ENCODE measurements around the gene CSNK1A1L. TPM values are rescaled to one million over a fixed set of nuclear protein-coding genes. Genes with fewer than 3 reads are reported as not detected.

Gene CSNK1A1L
- polyA plus RNA-seq, 1 experiment, result not detected

GRCh38 chr13:37094099-37094498 lies 11.4 kb downstream of the CSNK1A1L start:
- no peak for TF ChIP-seq CTCF (IDR thresholded peaks at IDR 0.05; ENCODE audit: insufficient read depth, low read depth, low read length)
- no peak overlapping the region for H3K4me3 ChIP-seq (ENCODE audit: low read depth, low read length)
- ChIA-PET CTCF (interaction anchor here (0.5 to 1.5 kb wide), 4 partner anchors 11 to 510 kb away, joined by 3 read pairs; no protein-coding TSS in a partner anchor), POLR2A (no interaction called here)
- no peak for DNase-seq (ENCODE audit: low read depth)
- no peaks in the 10 kb centered on the region for H3K36me3 ChIP-seq (ENCODE audit: control insufficient read depth, insufficient read depth, low read length)
- H3K27me3 ChIP-seq (ENCODE audit: control insufficient read depth, insufficient read depth, low read length), result peaks cover 2% of the 10 kb centered on the region; the same call in 1 of the 2 replicates

- Histone ChIP-seq H3K4me3 (ENCODE audit: low read depth, low read length) (no peak overlapping the region), H3K27me3 (ENCODE audit: control insufficient read depth, insufficient read depth, low read length) (peaks cover 2% of the 10 kb centered on the region; the same call in 1 of the 2 replicates), H3K36me3 (ENCODE audit: control insufficient read depth, insufficient read depth, low read length) (no peaks in the 10 kb centered on the region)
- POLR2A ChIA-PET, result no interaction called here
- no peak for TF ChIP-seq CTCF (IDR thresholded peaks at IDR 0.05; ENCODE audit: insufficient read depth, low read depth, low read length)
- CTCF ChIA-PET, result interaction anchor here (1.9 kb wide), 1 partner anchor 17 kb away, joined by 5 read pairs; no protein-coding TSS in a partner anchor
- DNase-seq (ENCODE audit: low read depth), result no peak
Observed at GRCh38 chr13:37091835-37092234, 13.6 kb downstream of the CSNK1A1L start.

GRCh38 chr13:37090912-37091311 lies 14.6 kb downstream of the CSNK1A1L start:
- CTCF ChIA-PET, result interaction anchor here (1.9 kb wide), 1 partner anchor 16 kb away, joined by 5 read pairs; no protein-coding TSS in a partner anchor
- POLR2A ChIA-PET, result no interaction called here
- Histone ChIP-seq H3K27me3 (ENCODE audit: control insufficient read depth, insufficient read depth, low read length) (peaks cover 2% of the 10 kb centered on the region; the same call in 1 of the 2 replicates), H3K4me3 (ENCODE audit: low read depth, low read length) (no peak overlapping the region), H3K36me3 (ENCODE audit: control insufficient read depth, insufficient read depth, low read length) (no peaks in the 10 kb centered on the region)
- DNase-seq (ENCODE audit: low read depth), result no peak
- TF ChIP-seq CTCF (IDR thresholded peaks at IDR 0.05; ENCODE audit: insufficient read depth, low read depth, low read length), result no peak

GRCh38 chr13:37089495-37089894 lies 16.0 kb downstream of the CSNK1A1L start:
- H3K27me3 ChIP-seq (ENCODE audit: control insufficient read depth, insufficient read depth, low read length), result peaks cover 2% of the 10 kb centered on the region; the same call in 1 of the 2 replicates
- no peak for DNase-seq (ENCODE audit: low read depth)
- no peak overlapping the region for H3K4me3 ChIP-seq (ENCODE audit: low read depth, low read length)
- no peak for TF ChIP-seq CTCF (IDR thresholded peaks at IDR 0.05; ENCODE audit: insufficient read depth, low read depth, low read length)
- H3K36me3 ChIP-seq (ENCODE audit: control insufficient read depth, insufficient read depth, low read length), result no peaks in the 10 kb centered on the region
- CTCF ChIA-PET, result interaction anchor here (1.0 to 1.3 kb wide), 2 partner anchors 8 to 301 kb away, joined by 3 read pairs; no protein-coding TSS in a partner anchor
- POLR2A ChIA-PET, result no interaction called here

- Histone ChIP-seq H3K4me3 (ENCODE audit: low read depth, low read length) (no peak overlapping the region), H3K36me3 (ENCODE audit: control insufficient read depth, insufficient read depth, low read length) (no peaks in the 10 kb centered on the region), H3K27me3 (ENCODE audit: control insufficient read depth, insufficient read depth, low read length) (peaks cover 2% of the 10 kb centered on the region; the same call in 1 of the 2 replicates)
- POLR2A ChIA-PET, result no interaction called here
- TF ChIP-seq CTCF (IDR thresholded peaks at IDR 0.05; ENCODE audit: insufficient read depth, low read depth, low read length), result no peak
- DNase-seq (ENCODE audit: low read depth), result no peak
- CTCF ChIA-PET, result no interaction called here
Observed at GRCh38 chr13:37087486-37087885, 18.0 kb downstream of the CSNK1A1L start.
